ENCODE measurements around the gene MDP1. TPM values are rescaled to one million over a fixed set of nuclear protein-coding genes. Genes with fewer than 3 reads are reported as not detected.

The MDP1 gene
- polyA plus RNA-seq, 12 donors: 4.6 to 33.0 (median 8.7) TPM; not detected in 1

Other genes starting within 250 kb of the MDP1 start
- gene DHRS4L2, start 227.1 kb downstream of the MDP1 start, polyA plus RNA-seq (ENCODE audit: insufficient read length in 12 of 12): 10 to 100 TPM in 9 of 12 donors, 1 to 10 TPM in 2, not detected in 1; 8.6 to 17.0 (median 13.9) TPM
- under 1 TPM in 10 of 12 donors, not detected in 2; 0.09 to 0.74 (median 0.22) TPM for gene CARMIL3, start 164.1 kb downstream of the MDP1 start, polyA plus RNA-seq (ENCODE audit: insufficient read length in 12 of 12)
- gene CPNE6, start 144.5 kb downstream of the MDP1 start, polyA plus RNA-seq (ENCODE audit: insufficient read length in 12 of 12): under 1 TPM in 2 of 12 donors, not detected in 10; 0.08 to 0.21 TPM
- 10 to 100 TPM in 1 of 12 donors, 1 to 10 TPM in 10, not detected in 1; 2.2 to 17.9 (median 3.5) TPM for gene PCK2, start 121.8 kb downstream of the MDP1 start, polyA plus RNA-seq (ENCODE audit: insufficient read length in 12 of 12)
- 10 to 100 TPM in 11 of 12 donors, not detected in 1; 35.5 to 53.7 (median 40.5) TPM for gene DCAF11, start 101.3 kb downstream of the MDP1 start, polyA plus RNA-seq (ENCODE audit: insufficient read length in 12 of 12)
- gene NRL, start 101.1 kb downstream of the MDP1 start, polyA plus RNA-seq (ENCODE audit: insufficient read length in 12 of 12): 1 to 10 TPM in 7 of 12 donors, under 1 TPM in 3, not detected in 2; 0.82 to 1.9 (median 1.4) TPM
- 100 to 1,000 TPM in 6 of 12 donors, 10 to 100 TPM in 5, not detected in 1; 54.9 to 160 (median 102) TPM for gene FITM1, start 85.4 kb downstream of the MDP1 start, polyA plus RNA-seq (ENCODE audit: insufficient read length in 12 of 12)
- gene PSME1, start 79.9 kb downstream of the MDP1 start, polyA plus RNA-seq (ENCODE audit: insufficient read length in 12 of 12): 100 to 1,000 TPM in 9 of 12 donors, 10 to 100 TPM in 2, not detected in 1; 67.3 to 116 (median 106) TPM
- 10 to 100 TPM in 11 of 12 donors, not detected in 1; 21.0 to 38.3 (median 25.8) TPM for gene EMC9, start 74.5 kb downstream of the MDP1 start, polyA plus RNA-seq (ENCODE audit: insufficient read length in 12 of 12)
- 100 to 1,000 TPM in 4 of 12 donors, 10 to 100 TPM in 7, not detected in 1; 68.9 to 105 (median 90.2) TPM for gene PSME2, start 69.5 kb downstream of the MDP1 start, polyA plus RNA-seq (ENCODE audit: insufficient read length in 12 of 12)
- gene RNF31, start 68.6 kb downstream of the MDP1 start, polyA plus RNA-seq (ENCODE audit: insufficient read length in 12 of 12): 10 to 100 TPM in 11 of 12 donors, not detected in 1; 27.3 to 75.4 (median 35.6) TPM
- 10 to 100 TPM in 11 of 12 donors, not detected in 1; 18.1 to 46.6 (median 25.9) TPM for gene IRF9, start 54.8 kb downstream of the MDP1 start, polyA plus RNA-seq (ENCODE audit: insufficient read length in 12 of 12)
- gene REC8, start 44.0 kb downstream of the MDP1 start, polyA plus RNA-seq (ENCODE audit: insufficient read length in 12 of 12): 10 to 100 TPM in 4 of 12 donors, 1 to 10 TPM in 7, not detected in 1; 5.7 to 52.4 (median 8.6) TPM
- 10 to 100 TPM in 11 of 12 donors, not detected in 1; 17.5 to 32.3 (median 24.2) TPM for gene IPO4, start 27.2 kb downstream of the MDP1 start, polyA plus RNA-seq (ENCODE audit: insufficient read length in 12 of 12)
- 10 to 100 TPM in 11 of 12 donors, not detected in 1; 13.2 to 60.8 (median 17.5) TPM for gene TM9SF1, start 20.6 kb downstream of the MDP1 start, polyA plus RNA-seq (ENCODE audit: insufficient read length in 12 of 12)
- gene TSSK4, start 10.4 kb downstream of the MDP1 start, polyA plus RNA-seq (ENCODE audit: insufficient read length in 12 of 12): 10 to 100 TPM in 1 of 12 donors, 1 to 10 TPM in 9, not detected in 2; 2.0 to 10.1 (median 4.7) TPM
- gene CHMP4A, start 2.6 kb downstream of the MDP1 start, polyA plus RNA-seq (ENCODE audit: insufficient read length in 12 of 12): 10 to 100 TPM in 11 of 12 donors, not detected in 1; 27.6 to 61.9 (median 36.6) TPM
- 100 to 1,000 TPM in 11 of 12 donors, not detected in 1; 123 to 211 (median 177) TPM for gene NEDD8, start 16.3 kb upstream of the MDP1 start, polyA plus RNA-seq (ENCODE audit: insufficient read length in 12 of 12)
- gene GMPR2, start 16.9 kb upstream of the MDP1 start, polyA plus RNA-seq (ENCODE audit: insufficient read length in 12 of 12): 10 to 100 TPM in 11 of 12 donors, not detected in 1; 39.8 to 82.9 (median 54.4) TPM
- 10 to 100 TPM in 11 of 12 donors, not detected in 1; 35.0 to 46.2 (median 43.5) TPM for gene TINF2, start 26.6 kb upstream of the MDP1 start, polyA plus RNA-seq (ENCODE audit: insufficient read length in 12 of 12)
- 1 to 10 TPM in 8 of 12 donors, under 1 TPM in 2, not detected in 2; 0.64 to 7.2 (median 1.4) TPM for gene TGM1, start 47.1 kb upstream of the MDP1 start, polyA plus RNA-seq (ENCODE audit: insufficient read length in 12 of 12)
- gene RABGGTA, start 55.5 kb upstream of the MDP1 start, polyA plus RNA-seq (ENCODE audit: insufficient read length in 12 of 12): 10 to 100 TPM in 9 of 12 donors, 1 to 10 TPM in 1, not detected in 2; 9.9 to 25.5 (median 13.5) TPM
- 10 to 100 TPM in 10 of 12 donors, 1 to 10 TPM in 1, not detected in 1; 9.8 to 25.1 (median 16.9) TPM for gene DHRS1, start 83.7 kb upstream of the MDP1 start, polyA plus RNA-seq (ENCODE audit: insufficient read length in 12 of 12)
- 10 to 100 TPM in 11 of 12 donors, not detected in 1; 18.0 to 23.6 (median 20.5) TPM for gene NOP9, start 83.8 kb upstream of the MDP1 start, polyA plus RNA-seq (ENCODE audit: insufficient read length in 12 of 12)
- 10 to 100 TPM in 6 of 12 donors, 1 to 10 TPM in 5, not detected in 1; 7.3 to 28.8 (median 11.2) TPM for gene CIDEB, start 91.9 kb upstream of the MDP1 start, polyA plus RNA-seq (ENCODE audit: insufficient read length in 12 of 12)
- 1 to 10 TPM in 11 of 12 donors, not detected in 1; 1.6 to 7.2 (median 2.7) TPM for gene LTB4R2, start 94.1 kb upstream of the MDP1 start, polyA plus RNA-seq (ENCODE audit: insufficient read length in 12 of 12)
- gene LTB4R, start 95.4 kb upstream of the MDP1 start, polyA plus RNA-seq (ENCODE audit: insufficient read length in 12 of 12): 10 to 100 TPM in 1 of 12 donors, 1 to 10 TPM in 9, not detected in 2; 2.2 to 15.8 (median 3.2) TPM
- 10 to 100 TPM in 10 of 12 donors, 1 to 10 TPM in 1, not detected in 1; 8.4 to 26.2 (median 16.9) TPM for gene ADCY4, start 119.0 kb upstream of the MDP1 start, polyA plus RNA-seq (ENCODE audit: insufficient read length in 12 of 12)
- 1 to 10 TPM in 9 of 12 donors, under 1 TPM in 1, not detected in 2; 0.96 to 5.6 (median 1.3) TPM for gene RIPK3, start 123.9 kb upstream of the MDP1 start, polyA plus RNA-seq (ENCODE audit: insufficient read length in 12 of 12)
- gene NFATC4, start 152.1 kb upstream of the MDP1 start, polyA plus RNA-seq (ENCODE audit: insufficient read length in 12 of 12): 100 to 1,000 TPM in 1 of 12 donors, 10 to 100 TPM in 10, not detected in 1; 20.7 to 152 (median 40.4) TPM
- gene NYNRIN, start 182.9 kb upstream of the MDP1 start, polyA plus RNA-seq (ENCODE audit: insufficient read length in 12 of 12): 10 to 100 TPM; 19.2 to 60.0 (median 30.0) TPM
- gene CBLN3, start 213.6 kb upstream of the MDP1 start, polyA plus RNA-seq (ENCODE audit: insufficient read length in 12 of 12): 1 to 10 TPM in 11 of 12 donors, not detected in 1; 1.6 to 7.4 (median 2.2) TPM
- 10 to 100 TPM in 11 of 12 donors, not detected in 1; 31.7 to 65.4 (median 36.7) TPM for gene KHNYN, start 213.9 kb upstream of the MDP1 start, polyA plus RNA-seq (ENCODE audit: insufficient read length in 12 of 12)
- 10 to 100 TPM in 11 of 12 donors, not detected in 1; 34.9 to 53.3 (median 44.8) TPM for gene SDR39U1, start 226.7 kb upstream of the MDP1 start, polyA plus RNA-seq (ENCODE audit: insufficient read length in 12 of 12)